Mesendoderm (in vitro differentiated cells): Measurements from ENCODE around the gene CNRIP1.
A peak's percentile ranks its signal among the peaks of the same experiment; 100 is the strongest.

Experiments used
- DNase-seq: peaks from one replicate; pipeline ENCODE4 v3.0.0; 2013
- H2AK5ac ChIP-seq: 2 replicates; pipeline ENCODE4 v1.6.1; 2013; ENCODE audit warnings: low read length, inconsistent platforms
- H2BK120ac ChIP-seq: 2 replicates; pipeline ENCODE4 v1.6.1; 2013; ENCODE audit warnings: low read depth, mild to moderate bottlenecking, low read length, moderate library complexity, mixed read lengths
- H2BK15ac ChIP-seq: replicated peaks from 2 replicates; pipeline ENCODE4 v1.6.1; 2013; ENCODE audit warnings: low read depth, mild to moderate bottlenecking, moderate library complexity
- H2BK5ac ChIP-seq: 2 replicates; pipeline ENCODE4 v1.6.1; 2013; ENCODE audit warnings: low read length, inconsistent platforms
- H3K18ac ChIP-seq: 2 replicates; pipeline ENCODE4 v1.6.1; 2013; ENCODE audit warnings: mild to moderate bottlenecking, low read length, mixed read lengths
- H3K23ac ChIP-seq: one replicate; pipeline ENCODE4 v1.6.1; 2013; ENCODE audit warnings: low read length
- H3K27ac ChIP-seq: 2 replicates; pipeline ENCODE4 v1.5.1; 2013; ENCODE audit warnings: low read depth, mild to moderate bottlenecking, inconsistent platforms, low read length, moderate library complexity
- H3K27me3 ChIP-seq: 2 replicates; pipeline ENCODE4 v1.6.1; 2013; ENCODE audit warnings: low read length, control low read depth, mild to moderate bottlenecking, inconsistent platforms; ENCODE audit not compliant: insufficient read depth, poor library complexity
- H3K36me3 ChIP-seq: 2 replicates; pipeline ENCODE4 v1.6.1; 2013; ENCODE audit warnings: low read length, inconsistent platforms; ENCODE audit not compliant: control insufficient read depth, insufficient read depth
- H3K4ac ChIP-seq: one replicate; pipeline ENCODE4 v1.6.1; 2013; ENCODE audit warnings: low read depth, mild to moderate bottlenecking, low read length, moderate library complexity
- H3K4me1 ChIP-seq: 2 replicates; pipeline ENCODE4 v1.6.1; 2013; ENCODE audit warnings: low read depth, low read length, inconsistent platforms; ENCODE audit not compliant: control insufficient read depth
- H3K4me2 ChIP-seq: 2 replicates; pipeline ENCODE4 v1.6.1; 2013; ENCODE audit warnings: low read length
- H3K4me3 ChIP-seq: 2 replicates; pipeline ENCODE4 v1.5.1; 2013; ENCODE audit warnings: mild to moderate bottlenecking, low read length
- H3K56ac ChIP-seq: one replicate; pipeline ENCODE4 v1.6.1; 2013; ENCODE audit warnings: low read length
- H3K79me1 ChIP-seq: 2 replicates; pipeline ENCODE4 v1.6.1; 2013; ENCODE audit warnings: low read length, inconsistent platforms
- H3K79me2 ChIP-seq: 2 replicates; pipeline ENCODE4 v1.6.1; 2013; ENCODE audit warnings: mild to moderate bottlenecking, low read length; ENCODE audit not compliant: control insufficient read depth, insufficient read depth
- H3K9ac ChIP-seq: 2 replicates; pipeline ENCODE4 v1.6.1; 2013; ENCODE audit warnings: low read length, inconsistent platforms
- H4K5ac ChIP-seq: one replicate; pipeline ENCODE4 v1.6.1; 2013; ENCODE audit warnings: low read length
- H4K8ac ChIP-seq: one replicate; pipeline ENCODE4 v1.6.1; 2013; ENCODE audit warnings: low read depth, mild to moderate bottlenecking, control low read depth, low read length, moderate library complexity
- WGBS: extraction: QIAGEN DNeasy Blood & Tissue Kit; methylation state at CpG from one replicate; pipeline ENCODE4 v1.1.7; 2013; ENCODE audit warnings: low lambda C conversion rate, missing lambda C conversion rate; ENCODE audit not compliant: insufficient coverage; ENCODE audit errors: extremely low coverage; 5-methylcytosine and 5-hydroxymethylcytosine counted together

Gene CNRIP1

GRCh38 chr2:68251855-68252399, 67.8 kb downstream of the CNRIP1 start:
- Histone ChIP-seq H4K5ac (no peak overlapping the region), H2BK15ac (no peak overlapping the region), H3K27ac (peak overlapping the region; percentile 99), H3K36me3 (no peaks in the 10 kb centered on the region), H2BK120ac (peak overlapping the region; percentile 33), H3K4me2 (no peak overlapping the region), H3K79me2 (peaks cover 41% of the 10 kb centered on the region), H4K8ac (peak overlapping the region; percentile 16), H3K4me3 (peak overlapping the region; percentile 77), H3K79me1 (peaks cover 3% of the 10 kb centered on the region), H2BK5ac (peak overlapping the region; percentile 32), H3K9ac (peak overlapping the region; percentile 96), H3K4ac (peak overlapping the region; percentile 100), H3K23ac (no peak overlapping the region), H3K56ac (peak overlapping the region; percentile 97), H2AK5ac (no peak overlapping the region), H3K4me1 (peaks cover 15% of the 10 kb centered on the region), H3K18ac (peak overlapping the region; percentile 91), H3K27me3 (no peaks in the 10 kb centered on the region)
- no CpG with 5 or more reads among the region's 78 CpGs for WGBS
- DNase-seq = peak; percentile 37

GRCh38 chr2:68251187-68251854, 68.4 kb downstream of the CNRIP1 start:
- Histone ChIP-seq H3K79me1 (peaks cover 8% of the 10 kb centered on the region), H3K36me3 (no peaks in the 10 kb centered on the region), H3K18ac (peak overlapping the region; percentile 91), H3K4me3 (peak overlapping the region; percentile 92), H2BK5ac (peak overlapping the region; percentile 54), H2BK15ac (no peak overlapping the region), H3K27me3 (no peaks in the 10 kb centered on the region), H3K23ac (peak overlapping the region; percentile 3), H2AK5ac (peak overlapping the region; percentile 37), H3K56ac (peak overlapping the region; percentile 95), H4K8ac (no peak overlapping the region), H4K5ac (no peak overlapping the region), H3K4me1 (peaks cover 21% of the 10 kb centered on the region), H2BK120ac (no peak overlapping the region), H3K4ac (peak overlapping the region; percentile 100), H3K79me2 (peaks cover 48% of the 10 kb centered on the region), H3K4me2 (peak overlapping the region; percentile 60), H3K9ac (peak overlapping the region; percentile 96), H3K27ac (peak overlapping the region; percentile 99)
- WGBS = no CpG with 5 or more reads among the region's 41 CpGs
- peak; percentile 90 for DNase-seq

GRCh38 chr2:68250652-68251186, 69.0 kb downstream of the CNRIP1 start:
- Histone ChIP-seq H3K79me2 (peaks cover 52% of the 10 kb centered on the region), H2AK5ac (no peak overlapping the region), H3K27me3 (no peaks in the 10 kb centered on the region), H4K8ac (no peak overlapping the region), H3K4me3 (peak overlapping the region; percentile 92), H3K23ac (no peak overlapping the region), H3K18ac (no peak overlapping the region), H3K56ac (peak overlapping the region; percentile 95), H2BK5ac (no peak overlapping the region), H3K36me3 (no peaks in the 10 kb centered on the region), H2BK120ac (no peak overlapping the region), H3K4ac (no peak overlapping the region), H3K9ac (peak overlapping the region; percentile 96), H4K5ac (no peak overlapping the region), H3K4me1 (peaks cover 21% of the 10 kb centered on the region), H3K4me2 (peak overlapping the region; percentile 60), H3K79me1 (peaks cover 8% of the 10 kb centered on the region), H2BK15ac (no peak overlapping the region), H3K27ac (peak overlapping the region; percentile 99)
- DNase-seq = no peak
- no CpG with 5 or more reads among the region's 15 CpGs for WGBS

GRCh38 chr2:68250196-68250595, 69.6 kb downstream of the CNRIP1 start:
- no peak for DNase-seq
- peaks cover 21% of the 10 kb centered on the region for H3K4me1 ChIP-seq

GRCh38 chr2:68248806-68249205, 70.9 kb downstream of the CNRIP1 start:
- Histone ChIP-seq H4K8ac (no peak overlapping the region), H3K27ac (no peak overlapping the region), H3K4me3 (no peak overlapping the region), H3K4me1 (peaks cover 21% of the 10 kb centered on the region), H2BK15ac (no peak overlapping the region), H3K4ac (no peak overlapping the region), H3K23ac (peak overlapping the region; percentile 30), H3K27me3 (no peaks in the 10 kb centered on the region), H3K9ac (peak overlapping the region; percentile 34), H2AK5ac (no peak overlapping the region), H3K4me2 (no peak overlapping the region), H3K79me2 (peaks cover 66% of the 10 kb centered on the region), H4K5ac (no peak overlapping the region), H2BK120ac (no peak overlapping the region), H3K79me1 (peaks cover 8% of the 10 kb centered on the region), H3K56ac (no peak overlapping the region), H3K36me3 (no peaks in the 10 kb centered on the region), H3K18ac (no peak overlapping the region), H2BK5ac (no peak overlapping the region)
- DNase-seq = peak; percentile 30
- no CpG with 5 or more reads among the region's 2 CpGs for WGBS

More at GRCh38 chr2:68250196-68250595, 69.6 kb downstream of the CNRIP1 start:
- Histone ChIP-seq H3K18ac (no peak overlapping the region), H3K4me3 (no peak overlapping the region), H2BK120ac (no peak overlapping the region), H3K27me3 (no peaks in the 10 kb centered on the region), H3K23ac (no peak overlapping the region), H2AK5ac (no peak overlapping the region), H3K36me3 (no peaks in the 10 kb centered on the region), H3K56ac (no peak overlapping the region), H2BK5ac (no peak overlapping the region), H4K8ac (no peak overlapping the region), H3K9ac (peak overlapping the region; percentile 96), H3K4ac (no peak overlapping the region), H3K4me2 (peak overlapping the region; percentile 12), H3K27ac (no peak overlapping the region), H4K5ac (no peak overlapping the region), H3K79me2 (peaks cover 54% of the 10 kb centered on the region), H3K79me1 (peaks cover 8% of the 10 kb centered on the region), H2BK15ac (no peak overlapping the region)
- no CpG with 5 or more reads among the region's 5 CpGs for WGBS
